ENCODE data around the gene GSTM3. TPM values are rescaled to one million over a fixed set of nuclear protein-coding genes. Genes with fewer than 3 reads are reported as not detected.
"Not testable (repeated sequence)": the region's sequence is repeated elsewhere in the genome, so short reads cannot be mapped to it uniquely, and the experiment has no call there.

The GSTM3 gene
- total RNA-seq, 1 experiment from 2014 or later = not detected

- BruUV-seq (replicated peaks) = no TSS peak
- Mint-ChIP-seq H3K9me3 (ENCODE audit: unreplicated experiment) (no peaks in the 10 kb centered on the region), H3K27ac (ENCODE audit: low read depth, unreplicated experiment) (no peak overlapping the region), H3K4me1 (ENCODE audit: insufficient read depth, unreplicated experiment) (no peaks in the 10 kb centered on the region), H3K36me3 (ENCODE audit: insufficient read depth, unreplicated experiment) (no peaks in the 10 kb centered on the region), H3K4me3 (ENCODE audit: unreplicated experiment) (no peak overlapping the region), H3K27me3 (ENCODE audit: insufficient read depth, unreplicated experiment) (no peaks in the 10 kb centered on the region)
- intact Hi-C loops (cut with micrococcal nuclease) = no loop called here
- no peak for DNase-seq (ENCODE audit: unreplicated experiment)
- no peak for TF ChIP-seq CTCF (IDR thresholded peaks at IDR 0.05; ENCODE audit: unreplicated experiment)
- POLR2A ChIA-PET = no interaction called here
- CTCF ChIA-PET = interaction anchor here (0.7 kb wide), 1 partner anchor 21 kb away, joined by 3 read pairs; no protein-coding TSS in a partner anchor
Observed at GRCh38 chr1:109697066-109697465, 43.8 kb downstream of the GSTM3 start.

- CTCF ChIA-PET; POLR2A ChIA-PET; intact Hi-C loops (cut with micrococcal nuclease); H3K36me3 Mint-ChIP-seq (ENCODE audit: insufficient read depth, unreplicated experiment); H3K4me3 Mint-ChIP-seq (ENCODE audit: unreplicated experiment); H3K9me3 Mint-ChIP-seq (ENCODE audit: unreplicated experiment); H3K4me1 Mint-ChIP-seq (ENCODE audit: insufficient read depth, unreplicated experiment); DNase-seq (ENCODE audit: unreplicated experiment); H3K27me3 Mint-ChIP-seq (ENCODE audit: insufficient read depth, unreplicated experiment); H3K27ac Mint-ChIP-seq (ENCODE audit: low read depth, unreplicated experiment); BruUV-seq (replicated peaks): not testable (repeated sequence)
Observed at GRCh38 chr1:109695138-109695537, 45.7 kb downstream of the GSTM3 start.

- DNase-seq (ENCODE audit: unreplicated experiment); POLR2A ChIA-PET; BruUV-seq (replicated peaks); H3K36me3 Mint-ChIP-seq (ENCODE audit: insufficient read depth, unreplicated experiment); H3K27ac Mint-ChIP-seq (ENCODE audit: low read depth, unreplicated experiment); CTCF ChIA-PET; H3K4me1 Mint-ChIP-seq (ENCODE audit: insufficient read depth, unreplicated experiment); intact Hi-C loops (cut with micrococcal nuclease); H3K4me3 Mint-ChIP-seq (ENCODE audit: unreplicated experiment); H3K9me3 Mint-ChIP-seq (ENCODE audit: unreplicated experiment); H3K27me3 Mint-ChIP-seq (ENCODE audit: insufficient read depth, unreplicated experiment): not testable (repeated sequence)
Observed at GRCh38 chr1:109694400-109694799, 46.4 kb downstream of the GSTM3 start.

- H3K36me3 Mint-ChIP-seq (ENCODE audit: insufficient read depth, unreplicated experiment) = no peaks in the 10 kb centered on the region
- H3K4me3 Mint-ChIP-seq (ENCODE audit: unreplicated experiment) = no peak overlapping the region
- no peaks in the 10 kb centered on the region for H3K9me3 Mint-ChIP-seq (ENCODE audit: unreplicated experiment)
- H3K27me3 Mint-ChIP-seq (ENCODE audit: insufficient read depth, unreplicated experiment) = no peaks in the 10 kb centered on the region
- CTCF ChIA-PET = no interaction called here
- intact Hi-C loops (cut with micrococcal nuclease) = no loop called here
- no peak overlapping the region for H3K27ac Mint-ChIP-seq (ENCODE audit: low read depth, unreplicated experiment)
- no peak for DNase-seq (ENCODE audit: unreplicated experiment)
- no peaks in the 10 kb centered on the region for H3K4me1 Mint-ChIP-seq (ENCODE audit: insufficient read depth, unreplicated experiment)
- BruUV-seq (replicated peaks) = no TSS peak
- POLR2A ChIA-PET = no interaction called here
- TF ChIP-seq CTCF (IDR thresholded peaks at IDR 0.05; ENCODE audit: unreplicated experiment) = no peak
Observed at GRCh38 chr1:109691759-109692158, 49.1 kb downstream of the GSTM3 start.

GRCh38 chr1:109689844-109690405 lies 50.9 kb downstream of the GSTM3 start:
- TF ChIP-seq CTCF (IDR thresholded peaks at IDR 0.05; ENCODE audit: unreplicated experiment) = no peak
- H3K27me3 Mint-ChIP-seq (ENCODE audit: insufficient read depth, unreplicated experiment) = no peaks in the 10 kb centered on the region
- ChIA-PET CTCF (no interaction called here), POLR2A (no interaction called here)
- intact Hi-C loops (cut with micrococcal nuclease) = no loop called here
- BruUV-seq (replicated peaks) = no TSS peak
- no peaks in the 10 kb centered on the region for H3K9me3 Mint-ChIP-seq (ENCODE audit: unreplicated experiment)
- no peaks in the 10 kb centered on the region for H3K4me1 Mint-ChIP-seq (ENCODE audit: insufficient read depth, unreplicated experiment)
- H3K4me3 Mint-ChIP-seq (ENCODE audit: unreplicated experiment) = no peak overlapping the region
- no peaks in the 10 kb centered on the region for H3K36me3 Mint-ChIP-seq (ENCODE audit: insufficient read depth, unreplicated experiment)
- no peak overlapping the region for H3K27ac Mint-ChIP-seq (ENCODE audit: low read depth, unreplicated experiment)
- no peak for DNase-seq (ENCODE audit: unreplicated experiment)
